Fibroblast of lung (primary cell): Measurements from ENCODE around the gene GABRG2. TPM values are rescaled to one million over a fixed set of nuclear protein-coding genes. Genes with fewer than 3 reads are reported as not detected.

Source experiments
- DNase-seq, 2 donors: peaks; one replicate each; pipeline versions ENCODE4 v3.0.0 to v3.0.0-alpha.2; 2010; ENCODE audit warnings: low read depth in 2 of 2
- H2AFZ ChIP-seq: 2 replicates; pipeline ENCODE4 v1.5.1; 2012; ENCODE audit warnings: low read length, control low read depth, inconsistent platforms
- H3K27ac ChIP-seq: 2 replicates; pipeline ENCODE4 v1.5.1; 2011; ENCODE audit warnings: low read length, control low read depth; ENCODE audit not compliant: insufficient read depth
- H3K27me3 ChIP-seq: 2 replicates; pipeline ENCODE4 v1.5.1; 2011; ENCODE audit warnings: mild to moderate bottlenecking, low read length; ENCODE audit not compliant: control insufficient read depth, insufficient read depth
- H3K36me3 ChIP-seq: 2 replicates; pipeline ENCODE4 v1.5.1; 2011; ENCODE audit warnings: low read length; ENCODE audit not compliant: control insufficient read depth, insufficient read depth
- H3K4me1 ChIP-seq: 2 replicates; pipeline ENCODE4 v1.5.1; 2011; ENCODE audit warnings: low read length; ENCODE audit not compliant: control insufficient read depth, insufficient read depth; ENCODE audit errors: extremely low read depth
- H3K4me2 ChIP-seq: 2 replicates; pipeline ENCODE4 v1.5.1; 2011; ENCODE audit warnings: low read length, control low read depth; ENCODE audit not compliant: insufficient read depth; ENCODE audit errors: extremely low read depth
- H3K4me3 ChIP-seq, 4 experiments: fragments of 200-600 bp in 1 of 4; sonication (generic) in 1 of 4; replicated peaks in 1 of 4; 2 replicates each; pipeline ENCODE4 v1.5.1; 2011 to 2016; ENCODE audit warnings: low read length in 4 of 4, low read depth in 3 of 4, mild to moderate bottlenecking in 3 of 4, control low read depth in 2 of 4, inconsistent platforms in 1 of 4, mixed read lengths in 1 of 4; ENCODE audit not compliant: insufficient read depth in 1 of 4; ENCODE audit errors: control extremely low read depth in 1 of 4
- H3K79me2 ChIP-seq: 2 replicates; pipeline ENCODE4 v1.5.1; 2012; ENCODE audit warnings: mild to moderate bottlenecking, low read length, inconsistent platforms; ENCODE audit not compliant: control insufficient read depth, insufficient read depth
- H3K9ac ChIP-seq: 2 replicates; pipeline ENCODE4 v1.5.1; 2011; ENCODE audit warnings: mild to moderate bottlenecking, low read length, control low read depth; ENCODE audit not compliant: insufficient read depth
- H3K9me3 ChIP-seq: 2 replicates; pipeline ENCODE4 v1.5.1; 2012; ENCODE audit warnings: low read depth, low read length; ENCODE audit not compliant: control insufficient read depth, insufficient read depth
- H4K20me1 ChIP-seq: 2 replicates; pipeline ENCODE4 v1.5.1; 2011; ENCODE audit warnings: low read length; ENCODE audit not compliant: control insufficient read depth, insufficient read depth; ENCODE audit errors: extremely low read depth
- EZH2 ChIP-seq: IDR thresholded peaks from 2 replicates; pipeline ENCODE4 v1.5.1; 2012; ENCODE audit warnings: low read length, control low read depth, mild to moderate bottlenecking; ENCODE audit errors: missing control alignments
- polyA plus RNA-seq, 2 donors: library from polyadenylated mRNA; depleted of rRNA in 1 of 2; stranded (reverse) in 1 of 2; unstranded in 1 of 2; fragments of >200 nt; gene quantifications; 2 replicates each; pipeline ENCODE4 v1.2.1, GENCODE V29; 2011 to 2012; ENCODE audit warnings: missing spikeins in 1 of 2
- total RNA-seq: library from RNA; depleted of rRNA; stranded (reverse); fragments of >200 nt; gene quantifications from 2 replicates; pipeline ENCODE4 v1.2.1, GENCODE V29; 2014
- TF ChIP-seq, protein P1 (sequence below), 2 donors: IDR thresholded peaks in 1 of 2; conservative IDR thresholded peaks in 1 of 2; 1 replicate in 1 of 2; 2 replicates in 1 of 2; pipeline ENCODE4 v1.5.1; 2011 to 2012; ENCODE audit warnings: low read length in 2 of 2, control low read depth in 1 of 2, inconsistent platforms in 1 of 2, low read depth in 1 of 2, mild to moderate bottlenecking in 1 of 2

The GABRG2 gene
- total and polyA plus RNA-seq, 2 donors (not counting 1 experiment from before 2014, with no cell fraction given) = not detected

DNA sequence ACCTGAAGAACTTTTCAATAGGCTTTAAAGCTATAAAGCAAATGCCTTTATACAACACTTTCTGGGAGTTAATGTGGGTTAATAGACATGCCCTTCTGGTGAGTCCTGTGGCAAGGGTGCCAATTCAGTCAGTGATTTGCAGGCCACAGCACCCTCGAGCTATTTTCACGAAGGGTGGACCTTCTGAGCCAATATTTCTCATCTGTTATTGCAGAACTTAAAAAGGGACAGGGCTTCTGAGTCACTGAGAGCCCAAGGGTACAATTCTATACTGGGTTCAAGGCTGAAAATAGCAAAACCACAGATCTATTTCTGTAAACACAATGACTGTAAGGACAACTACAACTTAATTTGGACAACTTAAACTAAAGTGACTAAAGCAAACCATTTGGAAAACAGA lies 92.8 kb downstream of the GABRG2 start:
- no peak overlapping the region for H2AFZ ChIP-seq
- H4K20me1 ChIP-seq = no peaks in the 10 kb centered on the region
- H3K9me3 ChIP-seq = no peaks in the 10 kb centered on the region
- H3K9ac ChIP-seq = no peak overlapping the region
- no peak overlapping the region for H3K4me2 ChIP-seq
- H3K36me3 ChIP-seq = no peaks in the 10 kb centered on the region
- no peaks in the 10 kb centered on the region for H3K79me2 ChIP-seq
- H3K4me1 ChIP-seq = no peaks in the 10 kb centered on the region
- TF ChIP-seq, protein P1, sequence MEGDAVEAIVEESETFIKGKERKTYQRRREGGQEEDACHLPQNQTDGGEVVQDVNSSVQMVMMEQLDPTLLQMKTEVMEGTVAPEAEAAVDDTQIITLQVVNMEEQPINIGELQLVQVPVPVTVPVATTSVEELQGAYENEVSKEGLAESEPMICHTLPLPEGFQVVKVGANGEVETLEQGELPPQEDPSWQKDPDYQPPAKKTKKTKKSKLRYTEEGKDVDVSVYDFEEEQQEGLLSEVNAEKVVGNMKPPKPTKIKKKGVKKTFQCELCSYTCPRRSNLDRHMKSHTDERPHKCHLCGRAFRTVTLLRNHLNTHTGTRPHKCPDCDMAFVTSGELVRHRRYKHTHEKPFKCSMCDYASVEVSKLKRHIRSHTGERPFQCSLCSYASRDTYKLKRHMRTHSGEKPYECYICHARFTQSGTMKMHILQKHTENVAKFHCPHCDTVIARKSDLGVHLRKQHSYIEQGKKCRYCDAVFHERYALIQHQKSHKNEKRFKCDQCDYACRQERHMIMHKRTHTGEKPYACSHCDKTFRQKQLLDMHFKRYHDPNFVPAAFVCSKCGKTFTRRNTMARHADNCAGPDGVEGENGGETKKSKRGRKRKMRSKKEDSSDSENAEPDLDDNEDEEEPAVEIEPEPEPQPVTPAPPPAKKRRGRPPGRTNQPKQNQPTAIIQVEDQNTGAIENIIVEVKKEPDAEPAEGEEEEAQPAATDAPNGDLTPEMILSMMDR (conservative IDR thresholded peaks at IDR 0.05 in 1 of 2, IDR thresholded peaks at IDR 0.05 in 1 of 2; ENCODE audit: low read depth in 1 of 2, low read length in 2 of 2) = no peak
- no peak for TF ChIP-seq EZH2
- no peak overlapping the region for H3K4me3 ChIP-seq
- H3K27ac ChIP-seq = no peak overlapping the region
- no peak for DNase-seq
- H3K27me3 ChIP-seq = no peaks in the 10 kb centered on the region

DNA sequence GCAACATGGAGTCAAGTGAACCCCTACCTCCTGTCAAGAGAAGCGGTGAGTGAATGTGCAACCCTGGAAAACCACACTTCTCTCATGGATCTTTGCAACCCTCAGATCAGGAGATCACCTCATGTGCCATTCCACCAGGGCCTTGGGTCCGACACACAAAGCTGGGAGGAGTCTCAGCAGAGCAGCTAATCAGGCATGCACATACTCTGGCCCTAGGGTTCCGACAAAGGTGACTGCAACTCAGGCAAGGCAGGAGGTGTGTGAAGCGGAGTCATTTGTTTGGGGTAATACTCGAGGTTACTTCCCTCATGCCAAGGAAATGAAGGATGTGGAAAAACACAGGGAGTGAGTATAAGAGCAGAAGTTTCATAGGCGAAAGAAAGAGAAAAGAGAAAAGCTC lies 96.1 kb downstream of the GABRG2 start:
- no peak for TF ChIP-seq EZH2
- TF ChIP-seq, protein P1 (conservative IDR thresholded peaks at IDR 0.05 in 1 of 2, IDR thresholded peaks at IDR 0.05 in 1 of 2; ENCODE audit: low read depth in 1 of 2, low read length in 2 of 2) = no peak
- no peaks in the 10 kb centered on the region for H3K27me3 ChIP-seq
- no peak for DNase-seq
- no peak overlapping the region for H2AFZ ChIP-seq
- H3K36me3 ChIP-seq = no peaks in the 10 kb centered on the region
- no peak overlapping the region for H3K27ac ChIP-seq
- no peak overlapping the region for H3K4me2 ChIP-seq
- no peaks in the 10 kb centered on the region for H4K20me1 ChIP-seq
- H3K9ac ChIP-seq = no peak overlapping the region
- H3K4me1 ChIP-seq = no peaks in the 10 kb centered on the region
- H3K4me3 ChIP-seq = no peak overlapping the region
- no peaks in the 10 kb centered on the region for H3K79me2 ChIP-seq
- H3K9me3 ChIP-seq = no peaks in the 10 kb centered on the region

DNA sequence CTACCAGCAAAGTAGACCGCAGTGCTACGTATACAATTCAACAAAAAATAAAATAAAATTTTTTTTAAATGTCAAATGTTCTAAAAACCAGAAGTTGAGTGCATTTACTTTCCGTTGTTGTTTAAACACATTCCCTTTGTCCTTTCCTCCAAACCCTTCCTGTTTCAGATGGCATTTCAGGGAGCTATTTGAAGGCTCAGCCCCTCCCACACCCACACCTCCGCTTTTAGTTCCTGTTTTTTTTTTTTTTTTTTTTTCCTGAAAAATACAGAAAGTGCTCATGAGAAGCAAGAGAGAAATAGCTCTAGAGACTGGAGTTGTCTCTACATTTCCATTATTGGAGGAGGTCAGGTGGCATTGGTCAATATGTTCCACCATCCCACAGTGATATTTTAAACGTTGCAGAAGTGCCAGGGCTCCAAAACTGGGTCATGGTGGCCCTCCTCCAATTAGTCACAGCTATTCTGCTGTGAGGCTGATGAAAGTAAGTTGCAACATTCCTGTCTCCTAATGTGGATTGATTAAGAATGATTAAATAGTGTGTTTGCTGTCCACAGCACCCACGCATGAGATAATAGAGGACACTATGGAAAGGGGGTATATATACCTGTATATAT lies 106.9 kb downstream of the GABRG2 start:
- Histone ChIP-seq H4K20me1 (no peaks in the 10 kb centered on the region), H3K4me1 (no peaks in the 10 kb centered on the region), H3K4me2 (no peak overlapping the region), H3K9ac (no peak overlapping the region), H3K79me2 (no peaks in the 10 kb centered on the region), H3K9me3 (no peaks in the 10 kb centered on the region), H2AFZ (no peak overlapping the region), H3K27ac (no peak overlapping the region), H3K4me3 (no peak overlapping the region), H3K27me3 (no peaks in the 10 kb centered on the region), H3K36me3 (no peaks in the 10 kb centered on the region)
- DNase-seq = no peak
- TF ChIP-seq, protein P1 (conservative IDR thresholded peaks at IDR 0.05 in 1 of 2, IDR thresholded peaks at IDR 0.05 in 1 of 2; ENCODE audit: low read depth in 1 of 2, low read length in 2 of 2) = no peak
- no peak for TF ChIP-seq EZH2
